ENCODE data around the gene NEDD4L.

The NEDD4L gene

GRCh38 chr18:58056852-58057251 is 12.8 kb downstream of the NEDD4L start:
- Mint-ChIP-seq H3K27me3 (ENCODE audit: low read depth, poor library complexity) (no peaks in the 10 kb centered on the region), H3K9me3 (peaks cover 4% of the 10 kb centered on the region), H3K4me1 (peaks cover 54% of the 10 kb centered on the region), H3K36me3 (ENCODE audit: low read depth) (peaks cover 13% of the 10 kb centered on the region), H3K27ac (no peak overlapping the region), H3K4me3 (no peak overlapping the region)
- DNase-seq: no peak
- TF ChIP-seq, protein P1, sequence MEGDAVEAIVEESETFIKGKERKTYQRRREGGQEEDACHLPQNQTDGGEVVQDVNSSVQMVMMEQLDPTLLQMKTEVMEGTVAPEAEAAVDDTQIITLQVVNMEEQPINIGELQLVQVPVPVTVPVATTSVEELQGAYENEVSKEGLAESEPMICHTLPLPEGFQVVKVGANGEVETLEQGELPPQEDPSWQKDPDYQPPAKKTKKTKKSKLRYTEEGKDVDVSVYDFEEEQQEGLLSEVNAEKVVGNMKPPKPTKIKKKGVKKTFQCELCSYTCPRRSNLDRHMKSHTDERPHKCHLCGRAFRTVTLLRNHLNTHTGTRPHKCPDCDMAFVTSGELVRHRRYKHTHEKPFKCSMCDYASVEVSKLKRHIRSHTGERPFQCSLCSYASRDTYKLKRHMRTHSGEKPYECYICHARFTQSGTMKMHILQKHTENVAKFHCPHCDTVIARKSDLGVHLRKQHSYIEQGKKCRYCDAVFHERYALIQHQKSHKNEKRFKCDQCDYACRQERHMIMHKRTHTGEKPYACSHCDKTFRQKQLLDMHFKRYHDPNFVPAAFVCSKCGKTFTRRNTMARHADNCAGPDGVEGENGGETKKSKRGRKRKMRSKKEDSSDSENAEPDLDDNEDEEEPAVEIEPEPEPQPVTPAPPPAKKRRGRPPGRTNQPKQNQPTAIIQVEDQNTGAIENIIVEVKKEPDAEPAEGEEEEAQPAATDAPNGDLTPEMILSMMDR (IDR thresholded peaks at IDR 0.05): no peak

DNA sequence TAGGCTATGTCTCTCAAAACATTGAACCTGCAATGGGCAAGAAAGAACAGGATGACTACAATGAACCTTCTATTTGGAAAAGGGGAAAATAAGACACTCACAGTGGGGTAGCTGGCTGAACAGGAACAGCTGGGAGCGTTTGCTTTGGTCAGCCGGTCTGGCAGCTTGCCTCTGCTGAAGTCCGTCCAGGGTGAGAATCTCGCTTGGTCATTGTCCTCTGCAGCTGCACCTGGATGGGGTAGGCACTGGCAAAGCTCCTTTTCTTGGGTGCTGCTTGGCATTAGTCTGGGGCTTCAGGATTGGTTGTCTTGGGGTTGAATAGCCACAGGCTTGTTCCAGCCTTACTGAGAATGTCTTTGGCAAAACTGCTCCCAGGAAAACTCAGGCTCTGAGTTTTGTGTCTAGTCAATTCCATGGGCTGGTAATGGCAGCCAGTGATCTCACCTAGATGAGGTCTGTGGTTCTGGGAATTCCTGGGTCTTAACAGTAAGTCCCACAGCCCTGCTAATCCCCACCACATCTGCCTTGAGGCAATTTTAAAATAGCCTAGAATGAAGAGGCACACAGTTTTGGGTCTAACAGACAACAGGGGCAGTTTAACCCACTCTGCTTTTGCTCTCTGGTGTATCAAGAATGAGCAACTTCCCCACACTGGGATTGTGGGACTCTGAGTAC is 13.4 kb downstream of the NEDD4L start:
- Mint-ChIP-seq H3K4me1 (peaks cover 50% of the 10 kb centered on the region), H3K27ac (no peak overlapping the region), H3K36me3 (ENCODE audit: low read depth) (peaks cover 18% of the 10 kb centered on the region), H3K27me3 (ENCODE audit: low read depth, poor library complexity) (no peaks in the 10 kb centered on the region), H3K4me3 (no peak overlapping the region), H3K9me3 (peaks cover 4% of the 10 kb centered on the region)
- DNase-seq: no peak
- TF ChIP-seq, protein P1 (IDR thresholded peaks at IDR 0.05): no peak

DNA sequence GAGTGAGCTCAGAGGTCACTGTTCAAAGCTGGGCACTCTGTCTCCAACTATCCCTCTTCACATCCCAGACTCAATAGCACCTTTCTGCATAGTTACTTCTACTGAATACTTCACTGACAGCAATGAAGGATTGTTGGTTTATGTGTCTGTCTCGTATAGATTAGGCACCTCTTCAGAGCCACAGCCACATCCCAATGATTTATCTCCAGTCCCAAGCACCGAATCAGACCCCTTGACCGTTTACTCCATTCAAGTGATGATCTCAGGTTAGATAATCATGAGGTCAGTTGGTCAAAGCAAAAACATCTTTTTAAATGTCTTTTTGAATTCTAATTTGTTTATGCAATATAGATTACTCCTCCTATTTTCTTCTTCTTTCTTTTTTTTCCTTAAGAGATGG is 14.7 kb downstream of the NEDD4L start:
- Mint-ChIP-seq H3K27me3 (ENCODE audit: low read depth, poor library complexity) (no peaks in the 10 kb centered on the region), H3K4me3 (no peak overlapping the region), H3K4me1 (peaks cover 46% of the 10 kb centered on the region), H3K9me3 (peaks cover under 1% of the 10 kb centered on the region), H3K36me3 (ENCODE audit: low read depth) (peaks cover 14% of the 10 kb centered on the region), H3K27ac (peak overlapping the region; percentile 94)
- TF ChIP-seq, protein P1 (IDR thresholded peaks at IDR 0.05): no peak
- DNase-seq: no peak

GRCh38 chr18:58060254-58060653 is 16.2 kb downstream of the NEDD4L start:
- no peaks in the 10 kb centered on the region for H3K27me3 Mint-ChIP-seq (ENCODE audit: low read depth, poor library complexity)

GRCh38 chr18:58061349-58061748 is 17.3 kb downstream of the NEDD4L start:
- H3K4me3 Mint-ChIP-seq: no peak overlapping the region
- peaks cover 9% of the 10 kb centered on the region for H3K36me3 Mint-ChIP-seq (ENCODE audit: low read depth)
- TF ChIP-seq, protein P1 (IDR thresholded peaks at IDR 0.05): no peak
- no peak for DNase-seq
- no peaks in the 10 kb centered on the region for H3K27me3 Mint-ChIP-seq (ENCODE audit: low read depth, poor library complexity)
- no peak overlapping the region for H3K27ac Mint-ChIP-seq
- H3K4me1 Mint-ChIP-seq: peaks cover 26% of the 10 kb centered on the region
- H3K9me3 Mint-ChIP-seq: no peaks in the 10 kb centered on the region

More at GRCh38 chr18:58060254-58060653, 16.2 kb downstream of the NEDD4L start:
- Mint-ChIP-seq H3K4me3 (no peak overlapping the region), H3K9me3 (no peaks in the 10 kb centered on the region), H3K36me3 (ENCODE audit: low read depth) (peaks cover 6% of the 10 kb centered on the region), H3K27ac (no peak overlapping the region), H3K4me1 (peaks cover 37% of the 10 kb centered on the region)
- TF ChIP-seq, protein P1 (IDR thresholded peaks at IDR 0.05): no peak
- DNase-seq: no peak

DNA sequence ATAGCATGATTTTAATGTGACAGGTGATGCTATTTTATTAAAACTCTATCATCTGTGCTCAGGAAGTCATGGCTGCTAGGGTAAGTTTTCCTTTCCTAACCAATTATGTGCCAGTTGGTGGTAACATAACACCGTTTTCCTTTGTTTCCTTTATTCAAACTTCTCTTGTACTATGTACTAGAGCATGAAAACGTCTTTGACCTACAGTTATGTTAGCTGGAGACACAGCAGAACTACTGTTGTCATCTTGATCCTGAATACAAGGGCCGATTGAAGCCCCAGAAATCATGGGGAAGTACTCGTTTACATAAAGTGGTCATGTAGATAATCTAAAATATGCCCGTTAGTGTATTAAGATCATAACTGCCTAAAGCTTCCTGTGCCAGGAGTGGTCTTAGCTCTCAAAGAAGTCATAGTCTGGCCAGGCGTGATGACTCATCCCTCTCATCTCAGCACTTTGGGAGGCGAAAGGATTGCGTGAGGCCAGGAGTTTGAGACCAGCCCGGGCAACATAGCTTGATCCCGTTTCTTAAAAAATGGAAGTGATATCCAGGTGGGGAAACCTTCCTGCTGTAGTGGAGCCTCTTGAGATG is 20.5 kb downstream of the NEDD4L start:
- peaks cover 9% of the 10 kb centered on the region for H3K36me3 Mint-ChIP-seq (ENCODE audit: low read depth)
- no peaks in the 10 kb centered on the region for H3K27me3 Mint-ChIP-seq (ENCODE audit: low read depth, poor library complexity)
- peaks cover 20% of the 10 kb centered on the region for H3K4me1 Mint-ChIP-seq
- TF ChIP-seq, protein P1 (IDR thresholded peaks at IDR 0.05): no peak
- H3K4me3 Mint-ChIP-seq: no peak overlapping the region
- H3K27ac Mint-ChIP-seq: no peak overlapping the region
- no peaks in the 10 kb centered on the region for H3K9me3 Mint-ChIP-seq
- DNase-seq: no peak

Measured in nephron progenitor cell (in vitro differentiated cells).